ENCODE results near the gene STRADA. TPM values are rescaled to one million over a fixed set of nuclear protein-coding genes. Genes with fewer than 3 reads are reported as not detected.
A peak's percentile ranks its signal among the peaks of the same experiment; 100 is the strongest.
"Not testable (repeated sequence)": the region's sequence is repeated elsewhere in the genome, so short reads cannot be mapped to it uniquely, and the experiment has no call there.

STRADA gene
- total and polyA plus RNA-seq, 10 of the 15 experiments (the other 5 are each of a cell fraction or from before 2014, with no cell fraction given): 13.3 to 54.1 (median 44.0) TPM

DNA sequence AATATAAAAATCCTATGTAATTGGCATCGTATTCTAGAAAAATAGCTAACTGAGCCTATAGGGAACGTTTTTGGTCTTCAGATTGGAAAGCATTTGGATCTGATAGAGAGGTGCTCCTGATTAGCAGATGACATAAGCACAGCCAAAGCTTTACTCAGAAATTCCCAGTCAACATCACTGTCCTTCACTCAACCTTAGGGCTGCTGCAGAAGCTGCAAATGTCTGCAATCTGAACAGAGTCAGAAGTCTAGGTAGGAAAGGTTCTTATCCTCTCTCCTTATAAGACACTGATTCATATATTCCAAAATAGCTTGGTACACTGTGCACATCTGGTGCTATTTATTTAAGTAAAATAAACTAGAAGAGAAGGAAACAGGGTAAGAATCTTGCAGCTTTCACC is 19.2 kb downstream of the STRADA start:
- WGBS (ENCODE audit: insufficient coverage, insufficient replicate concordance, low lambda C conversion rate, missing lambda C conversion rate): 50% methylated on average over 2 of the region's 2 CpGs
- Histone ChIP-seq H3K27ac (ENCODE audit: control insufficient read depth, insufficient read depth) (no peak overlapping the region), H3K9ac (ENCODE audit: control insufficient read depth, insufficient read depth, low read length) (no peak overlapping the region), H3K9me3 (replicated peaks; ENCODE audit: control insufficient read depth, insufficient read depth, low read length) (no peaks in the 10 kb centered on the region), H3K27me3 (replicated peaks in 1 of 2; ENCODE audit: control insufficient read depth in 2 of 2, insufficient read depth in 2 of 2, low read length in 1 of 2) (no peaks in the 10 kb centered on the region), H3K4me3 (no peak overlapping the region), H3K4me1 (ENCODE audit: control insufficient read depth, insufficient read depth, low read length) (no peaks in the 10 kb centered on the region), H3K4me2 (ENCODE audit: control insufficient read depth, insufficient read depth) (no peak overlapping the region), H3K79me2 (ENCODE audit: control insufficient read depth, insufficient read depth, low read length) (no peaks in the 10 kb centered on the region), H3K36me3 (ENCODE audit: control insufficient read depth in 2 of 2, insufficient read depth in 2 of 2, low read length in 1 of 2) (peaks cover 0 to 4% of the 10 kb centered on the region in 2 experiments; a peak in 2 of 4 replicates), H4K20me1 (ENCODE audit: control insufficient read depth, insufficient read depth) (no peaks in the 10 kb centered on the region), H2AFZ (ENCODE audit: control insufficient read depth, low read depth, low read length) (no peak overlapping the region)
- SMC1A ChIA-PET (ENCODE audit: uncharacterized antibody, unreplicated experiment): interaction anchor here (0.9 kb wide), 2 partner anchors 9 to 19 kb away, joined by 3 read pairs; no protein-coding TSS in a partner anchor
- in situ Hi-C loops (cut with MboI) (no loop called here), intact Hi-C loops (cut with micrococcal nuclease; ENCODE audit: unreplicated experiment) (no loop called here)
- TF ChIP-seq JUND (IDR thresholded peaks at IDR 0.05; ENCODE audit: low read depth, low read length) (no peak), MEF2B (IDR thresholded peaks at IDR 0.05; ENCODE audit: partially characterized antibody, poor library complexity, severe bottlenecking) (no peak), NBN (IDR thresholded peaks at IDR 0.05) (no peak), HDGF (IDR thresholded peaks at IDR 0.05) (no peak), RBBP5 (conservative IDR thresholded peaks at IDR 0.05) (no peak), POLR2AphosphoS5 (IDR thresholded peaks at IDR 0.05; ENCODE audit: low read length) (no peak), SMAD1 (IDR thresholded peaks at IDR 0.05; ENCODE audit: low read depth, partially characterized antibody) (no peak), RELB (IDR thresholded peaks at IDR 0.05; ENCODE audit: low read depth) (no peak), BRCA1 (IDR thresholded peaks at IDR 0.05; ENCODE audit: low read depth, low read length) (no peak), CREM (IDR thresholded peaks at IDR 0.05; ENCODE audit: low read depth) (no peak), NFYB (IDR thresholded peaks at IDR 0.05; ENCODE audit: insufficient read depth, low read depth, low read length) (no peak), RCOR1 (conservative IDR thresholded peaks at IDR 0.05; ENCODE audit: low read depth, low read length) (no peak), IKZF2 (IDR thresholded peaks at IDR 0.05) (no peak), HCFC1 (IDR thresholded peaks at IDR 0.05; ENCODE audit: low read length) (no peak), NRF1 (conservative IDR thresholded peaks at IDR 0.05; ENCODE audit: low read depth, low read length) (no peak), TCF3 (IDR thresholded peaks at IDR 0.05; ENCODE audit: borderline replicate concordance, insufficient read depth, low read depth, low read length) (no peak), USF1 (IDR thresholded peaks at IDR 0.05; ENCODE audit: borderline replicate concordance, extremely low read length, insufficient read depth, low read depth, low read length) (no peak)
- DNase-seq (ENCODE audit: low read depth, low spot score) (no peak), ATAC-seq (no peak), FAIRE-seq (no peak)
- TSS peak; percentile 6 for BruUV-seq (replicated peaks)
- CTCF ChIA-PET: interaction anchor here (1.0 to 1.3 kb wide), 2 partner anchors 11 to 21 kb away, joined by 3 to 4 read pairs; no protein-coding TSS in a partner anchor
- POLR2A ChIA-PET: interaction anchor here (1.2 kb wide), 1 partner anchor 22 kb away, joined by 3 read pairs; no protein-coding TSS in a partner anchor
- RAD21 ChIA-PET (ENCODE audit: unreplicated experiment): no interaction called here

GRCh38 chr17:63720194-63720593 is 21.4 kb downstream of the STRADA start:
- H3K9me3 ChIP-seq (replicated peaks; ENCODE audit: control insufficient read depth, insufficient read depth, low read length); H3K4me1 ChIP-seq (ENCODE audit: control insufficient read depth, insufficient read depth, low read length); intact Hi-C loops (cut with micrococcal nuclease; ENCODE audit: unreplicated experiment); H3K27ac ChIP-seq (ENCODE audit: control insufficient read depth, insufficient read depth); RAD21 ChIA-PET (ENCODE audit: unreplicated experiment); H3K4me2 ChIP-seq (ENCODE audit: control insufficient read depth, insufficient read depth); in situ Hi-C loops (cut with MboI); FAIRE-seq; DNase-seq (ENCODE audit: low read depth, low spot score); H3K9ac ChIP-seq (ENCODE audit: control insufficient read depth, insufficient read depth, low read length); H4K20me1 ChIP-seq (ENCODE audit: control insufficient read depth, insufficient read depth); H3K27me3 ChIP-seq (replicated peaks in 1 of 2; ENCODE audit: control insufficient read depth in 2 of 2, insufficient read depth in 2 of 2, low read length in 1 of 2); BruUV-seq (replicated peaks); H2AFZ ChIP-seq (ENCODE audit: control insufficient read depth, low read depth, low read length); H3K79me2 ChIP-seq (ENCODE audit: control insufficient read depth, insufficient read depth, low read length); CTCF ChIA-PET; H3K4me3 ChIP-seq; ATAC-seq: not testable (repeated sequence)
- SMC1A ChIA-PET (ENCODE audit: uncharacterized antibody, unreplicated experiment): interaction anchor here (0.6 kb wide), 1 partner anchor 98 kb away, joined by 3 read pairs; no protein-coding TSS in a partner anchor
- H3K36me3 ChIP-seq (ENCODE audit: control insufficient read depth in 2 of 2, insufficient read depth in 2 of 2, low read length in 1 of 2): peaks cover 0 to 12% of the 10 kb centered on the region in 2 experiments; a peak in 2 of 4 replicates
- 97% methylated on average over 5 of the region's 5 CpGs for WGBS (ENCODE audit: insufficient coverage, insufficient replicate concordance, low lambda C conversion rate, missing lambda C conversion rate)
- POLR2A ChIA-PET: interaction anchor here (1.9 kb wide), 1 partner anchor 21 kb away, joined by 5 read pairs; no protein-coding TSS in a partner anchor
